Left ventricle myocardium inferior (tissue), 1 donor: ENCODE data around the gene C10orf67. TPM values are rescaled to one million over a fixed set of nuclear protein-coding genes. Genes with fewer than 3 reads are reported as not detected.
"Not testable (repeated sequence)": the region's sequence is repeated elsewhere in the genome, so short reads cannot be mapped to it uniquely, and the experiment has no call there.

Experiments
- DNase-seq: peaks from one replicate; pipeline ENCODE4 v3.0.0-alpha.2; 2020
- H3K27ac ChIP-seq: fragments of 200-600 bp; replicated peaks from 2 replicates; pipeline ENCODE4 v1.8.0; 2021
- H3K27me3 ChIP-seq: fragments of 200-600 bp; 2 replicates; pipeline ENCODE4 v1.8.0; 2021; ENCODE audit warnings: low read depth
- H3K36me3 ChIP-seq: fragments of 200-600 bp; 2 replicates; pipeline ENCODE4 v1.8.0; 2021
- H3K4me1 ChIP-seq: fragments of 200-600 bp; 2 replicates; pipeline ENCODE4 v1.8.0; 2021
- H3K4me3 ChIP-seq: fragments of 200-600 bp; 2 replicates; pipeline ENCODE4 v1.8.0; 2021; ENCODE audit warnings: mild to moderate bottlenecking, moderate library complexity
- H3K9me3 ChIP-seq: fragments of 200-600 bp; replicated peaks from 2 replicates; pipeline ENCODE4 v1.8.0; 2021
- intact Hi-C: fragments of 100-400 bp; cut with micrococcal nuclease; formaldehyde crosslinking; loops from one replicate; pipeline ENCODE4 v1.11.0; 2022
- total RNA-seq: library from RNA; stranded (reverse); fragmentation: NEBNext Ultra II Directional; extraction: Animal tissue kit (Norgen Biotek cat#: 25700); gene quantifications from one replicate; pipeline ENCODE4 v1.2.1, GENCODE V29; 2021
- TF ChIP-seq, protein P1 (sequence below): fragments of 200-600 bp; IDR thresholded peaks from 2 replicates; pipeline ENCODE4 v1.8.0; 2021; ENCODE audit warnings: antibody characterized with exemption, mild to moderate bottlenecking, borderline replicate concordance
- donor health status: DM: no; HTN: yes; CAD: no; lungs with severe emphysema.

C10orf67 gene
- total RNA-seq, 1 donor from 2014 or later = 0.36 TPM

- no peak overlapping the region for H3K27ac ChIP-seq
- intact Hi-C loops = no loop called here
- TF ChIP-seq, protein P1, sequence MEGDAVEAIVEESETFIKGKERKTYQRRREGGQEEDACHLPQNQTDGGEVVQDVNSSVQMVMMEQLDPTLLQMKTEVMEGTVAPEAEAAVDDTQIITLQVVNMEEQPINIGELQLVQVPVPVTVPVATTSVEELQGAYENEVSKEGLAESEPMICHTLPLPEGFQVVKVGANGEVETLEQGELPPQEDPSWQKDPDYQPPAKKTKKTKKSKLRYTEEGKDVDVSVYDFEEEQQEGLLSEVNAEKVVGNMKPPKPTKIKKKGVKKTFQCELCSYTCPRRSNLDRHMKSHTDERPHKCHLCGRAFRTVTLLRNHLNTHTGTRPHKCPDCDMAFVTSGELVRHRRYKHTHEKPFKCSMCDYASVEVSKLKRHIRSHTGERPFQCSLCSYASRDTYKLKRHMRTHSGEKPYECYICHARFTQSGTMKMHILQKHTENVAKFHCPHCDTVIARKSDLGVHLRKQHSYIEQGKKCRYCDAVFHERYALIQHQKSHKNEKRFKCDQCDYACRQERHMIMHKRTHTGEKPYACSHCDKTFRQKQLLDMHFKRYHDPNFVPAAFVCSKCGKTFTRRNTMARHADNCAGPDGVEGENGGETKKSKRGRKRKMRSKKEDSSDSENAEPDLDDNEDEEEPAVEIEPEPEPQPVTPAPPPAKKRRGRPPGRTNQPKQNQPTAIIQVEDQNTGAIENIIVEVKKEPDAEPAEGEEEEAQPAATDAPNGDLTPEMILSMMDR = no peak
- H3K9me3 ChIP-seq = no peaks in the 10 kb centered on the region
- no peaks in the 10 kb centered on the region for H3K27me3 ChIP-seq
- no peak for DNase-seq
- no peak overlapping the region for H3K4me3 ChIP-seq
- no peaks in the 10 kb centered on the region for H3K36me3 ChIP-seq
- H3K4me1 ChIP-seq = peaks cover 4% of the 10 kb centered on the region
Measured at GRCh38 chr10:23316406-23316805, 28.2 kb downstream of the C10orf67 start.

GRCh38 chr10:23315966-23316365, 28.6 kb downstream of the C10orf67 start:
- intact Hi-C loops = no loop called here
- Histone ChIP-seq H3K27ac (no peak overlapping the region), H3K36me3 (no peaks in the 10 kb centered on the region), H3K4me3 (no peak overlapping the region), H3K27me3 (no peaks in the 10 kb centered on the region), H3K9me3 (no peaks in the 10 kb centered on the region), H3K4me1 (peaks cover 4% of the 10 kb centered on the region)
- no peak for DNase-seq
- TF ChIP-seq, protein P1 = no peak

- intact Hi-C loops = loop anchor here (5.0 kb wide), 1 partner anchor 212 kb away; no protein-coding TSS in a partner anchor
- no peak overlapping the region for H3K27ac ChIP-seq
- H3K4me3 ChIP-seq = no peak overlapping the region
- H3K36me3 ChIP-seq = no peaks in the 10 kb centered on the region
- TF ChIP-seq, protein P1 = peak; percentile 83
- H3K27me3 ChIP-seq = no peaks in the 10 kb centered on the region
- no peak for DNase-seq
- peaks cover 9% of the 10 kb centered on the region for H3K4me1 ChIP-seq
- no peaks in the 10 kb centered on the region for H3K9me3 ChIP-seq
Measured at GRCh38 chr10:23314835-23315239, 29.8 kb downstream of the C10orf67 start.

DNA sequence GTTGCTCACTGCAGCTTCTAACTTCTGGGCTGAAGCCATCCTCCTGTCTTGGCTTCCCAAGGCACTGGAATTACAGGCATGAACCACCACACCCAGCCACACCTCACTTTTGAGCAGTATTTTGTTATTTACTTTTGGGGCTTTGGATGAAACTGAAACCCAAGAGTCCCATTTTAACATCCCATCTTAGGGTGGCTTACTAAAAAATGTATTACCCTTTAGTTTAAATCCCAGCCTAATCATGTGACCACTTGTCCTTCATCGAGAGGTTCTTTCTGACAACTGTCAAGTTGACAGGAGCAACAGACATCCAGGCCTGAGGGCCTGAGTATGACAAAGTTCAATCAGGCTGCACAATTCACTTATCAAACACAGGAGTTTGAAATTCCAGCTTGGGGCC, 33.6 kb downstream of the C10orf67 start:
- Histone ChIP-seq H3K27ac (no peak overlapping the region), H3K27me3 (no peaks in the 10 kb centered on the region), H3K4me3 (no peak overlapping the region), H3K9me3 (no peaks in the 10 kb centered on the region), H3K36me3 (no peaks in the 10 kb centered on the region), H3K4me1 (peaks cover 9% of the 10 kb centered on the region)
- DNase-seq = no peak
- intact Hi-C loops = loop anchor here (5.0 kb wide), 1 partner anchor 216 kb away; no protein-coding TSS in a partner anchor
- TF ChIP-seq, protein P1 = no peak

GRCh38 chr10:23310404-23310803, 34.2 kb downstream of the C10orf67 start:
- no peaks in the 10 kb centered on the region for H3K36me3 ChIP-seq
- H3K27me3 ChIP-seq = no peaks in the 10 kb centered on the region
- intact Hi-C loops = loop anchor here (5.0 kb wide), 1 partner anchor 217 kb away; no protein-coding TSS in a partner anchor
- H3K9me3 ChIP-seq = no peaks in the 10 kb centered on the region
- DNase-seq = no peak
- H3K4me1 ChIP-seq = peaks cover 9% of the 10 kb centered on the region
- TF ChIP-seq, protein P1 = no peak
- H3K27ac ChIP-seq = no peak overlapping the region
- no peak overlapping the region for H3K4me3 ChIP-seq

- intact Hi-C loops, H3K4me3 ChIP-seq: not testable (repeated sequence)
Measured at GRCh38 chr10:23299961-23300360, 44.6 kb downstream of the C10orf67 start.

More at GRCh38 chr10:23299961-23300360, 44.6 kb downstream of the C10orf67 start:
- H3K36me3 ChIP-seq, H3K9me3 ChIP-seq, DNase-seq, H3K4me1 ChIP-seq, H3K27ac ChIP-seq, H3K27me3 ChIP-seq: not testable (repeated sequence)
